Ovary (tissue), 3 donors: ENCODE measurements around the gene EYS.

Experiments used
- POLR2A ChIP-seq: fragments of 450-650 bp; IDR thresholded peaks from one replicate; pipeline ENCODE4 v1.6.1; 2017; ENCODE audit warnings: antibody characterized with exemption, mild to moderate bottlenecking, moderate library complexity
- TF ChIP-seq, protein P1 (sequence below), 3 donors: fragments of 450-650 bp in 2 of 3; fragments of 200-600 bp in 1 of 3; IDR thresholded peaks; one replicate each; pipeline versions ENCODE4 v1.5.1 to v1.8.0; 2016 to 2022; ENCODE audit warnings: antibody characterized with exemption in 3 of 3, mild to moderate bottlenecking in 1 of 3
- donor health status: DM: no; HTN: no; CAD: no.

DNA sequence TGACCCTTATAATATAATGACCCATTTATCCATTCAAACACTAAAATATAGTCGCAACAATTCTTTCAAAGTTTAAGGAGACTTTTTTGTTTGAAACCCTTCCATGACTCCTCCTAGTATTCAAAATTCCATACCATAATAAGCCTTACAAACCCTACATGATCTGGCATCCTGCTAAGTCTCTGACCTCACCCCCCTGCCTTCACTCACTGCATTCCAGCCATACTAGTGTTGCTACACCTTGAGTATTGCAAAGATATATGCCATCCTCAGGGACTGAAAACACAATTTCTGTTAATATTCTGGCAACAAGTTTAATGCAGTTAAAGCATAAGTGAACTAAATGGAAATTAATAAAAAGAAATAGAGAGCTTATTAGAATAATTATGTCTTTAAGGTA is 168.4 kb downstream of the EYS start:
- TF ChIP-seq, protein P1, sequence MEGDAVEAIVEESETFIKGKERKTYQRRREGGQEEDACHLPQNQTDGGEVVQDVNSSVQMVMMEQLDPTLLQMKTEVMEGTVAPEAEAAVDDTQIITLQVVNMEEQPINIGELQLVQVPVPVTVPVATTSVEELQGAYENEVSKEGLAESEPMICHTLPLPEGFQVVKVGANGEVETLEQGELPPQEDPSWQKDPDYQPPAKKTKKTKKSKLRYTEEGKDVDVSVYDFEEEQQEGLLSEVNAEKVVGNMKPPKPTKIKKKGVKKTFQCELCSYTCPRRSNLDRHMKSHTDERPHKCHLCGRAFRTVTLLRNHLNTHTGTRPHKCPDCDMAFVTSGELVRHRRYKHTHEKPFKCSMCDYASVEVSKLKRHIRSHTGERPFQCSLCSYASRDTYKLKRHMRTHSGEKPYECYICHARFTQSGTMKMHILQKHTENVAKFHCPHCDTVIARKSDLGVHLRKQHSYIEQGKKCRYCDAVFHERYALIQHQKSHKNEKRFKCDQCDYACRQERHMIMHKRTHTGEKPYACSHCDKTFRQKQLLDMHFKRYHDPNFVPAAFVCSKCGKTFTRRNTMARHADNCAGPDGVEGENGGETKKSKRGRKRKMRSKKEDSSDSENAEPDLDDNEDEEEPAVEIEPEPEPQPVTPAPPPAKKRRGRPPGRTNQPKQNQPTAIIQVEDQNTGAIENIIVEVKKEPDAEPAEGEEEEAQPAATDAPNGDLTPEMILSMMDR (IDR thresholded peaks at IDR 0.05): no peak
- TF ChIP-seq POLR2A: no peak
